Brain microvascular endothelial cell (primary cell): ENCODE data around the gene CBX1.
"Not testable (repeated sequence)": the region's sequence is repeated elsewhere in the genome, so short reads cannot be mapped to it uniquely, and the experiment has no call there.

Experiments
- DNase-seq: peaks from one replicate; pipeline ENCODE4 v3.0.0-alpha.2; 2020
- H3K27ac ChIP-seq: fragments of 250-450 bp; sonication (Bioruptor Pico); 2 replicates; pipeline ENCODE4 v1.5.1; 2020; ENCODE audit warnings: mild to moderate bottlenecking, moderate library complexity
- H3K27me3 ChIP-seq: fragments of 250-450 bp; sonication (Bioruptor Pico); replicated peaks from 2 replicates; pipeline ENCODE4 v1.5.1; 2020; ENCODE audit warnings: mild to moderate bottlenecking
- H3K36me3 ChIP-seq: fragments of 250-450 bp; sonication (Bioruptor Pico); replicated peaks from 2 replicates; pipeline ENCODE4 v1.5.1; 2020; ENCODE audit warnings: mild to moderate bottlenecking
- H3K4me3 ChIP-seq: 2 replicates; pipeline ENCODE4 v1.5.1; 2011; ENCODE audit warnings: low read depth, mild to moderate bottlenecking, control low read depth, low read length, moderate library complexity
- in situ Hi-C: cut with HindIII; loops from 2 replicates; pipeline ENCODE4 v1.10.0; 2017; ENCODE audit warnings: low sequenced_read_pairs, low pct_ligation_motif_present
- TF ChIP-seq, protein P1 (sequence below): IDR thresholded peaks from 2 replicates; pipeline ENCODE4 v1.5.1; 2011; ENCODE audit warnings: low read depth, mild to moderate bottlenecking, moderate library complexity, low read length, control low read depth, inconsistent platforms; ENCODE audit errors: missing control alignments

The CBX1 gene

DNA sequence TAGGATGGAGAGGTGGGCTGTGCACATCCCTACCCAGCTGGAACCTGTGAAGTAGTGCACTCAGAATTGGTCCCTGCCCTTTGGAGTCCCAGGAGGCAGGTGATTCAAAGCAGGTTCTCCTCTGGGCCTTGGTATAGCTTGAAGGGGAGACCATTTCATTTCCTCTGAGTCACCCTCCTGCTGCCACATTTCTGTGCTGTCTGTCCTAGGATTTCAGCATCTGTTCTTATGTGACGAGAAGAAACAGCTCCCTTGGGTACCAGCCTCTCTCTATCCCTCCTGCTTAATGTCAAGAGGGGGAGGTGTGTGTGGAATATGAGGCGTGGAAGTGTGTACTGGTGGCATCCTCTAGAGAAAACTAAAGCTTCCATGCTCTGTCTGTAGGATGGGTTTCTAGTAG is 58.1 kb downstream of the CBX1 start:
- TF ChIP-seq, protein P1, sequence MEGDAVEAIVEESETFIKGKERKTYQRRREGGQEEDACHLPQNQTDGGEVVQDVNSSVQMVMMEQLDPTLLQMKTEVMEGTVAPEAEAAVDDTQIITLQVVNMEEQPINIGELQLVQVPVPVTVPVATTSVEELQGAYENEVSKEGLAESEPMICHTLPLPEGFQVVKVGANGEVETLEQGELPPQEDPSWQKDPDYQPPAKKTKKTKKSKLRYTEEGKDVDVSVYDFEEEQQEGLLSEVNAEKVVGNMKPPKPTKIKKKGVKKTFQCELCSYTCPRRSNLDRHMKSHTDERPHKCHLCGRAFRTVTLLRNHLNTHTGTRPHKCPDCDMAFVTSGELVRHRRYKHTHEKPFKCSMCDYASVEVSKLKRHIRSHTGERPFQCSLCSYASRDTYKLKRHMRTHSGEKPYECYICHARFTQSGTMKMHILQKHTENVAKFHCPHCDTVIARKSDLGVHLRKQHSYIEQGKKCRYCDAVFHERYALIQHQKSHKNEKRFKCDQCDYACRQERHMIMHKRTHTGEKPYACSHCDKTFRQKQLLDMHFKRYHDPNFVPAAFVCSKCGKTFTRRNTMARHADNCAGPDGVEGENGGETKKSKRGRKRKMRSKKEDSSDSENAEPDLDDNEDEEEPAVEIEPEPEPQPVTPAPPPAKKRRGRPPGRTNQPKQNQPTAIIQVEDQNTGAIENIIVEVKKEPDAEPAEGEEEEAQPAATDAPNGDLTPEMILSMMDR = no peak
- in situ Hi-C loops = no loop called here
- no peaks in the 10 kb centered on the region for H3K27me3 ChIP-seq
- DNase-seq = no peak
- no peaks in the 10 kb centered on the region for H3K36me3 ChIP-seq
- no peak overlapping the region for H3K27ac ChIP-seq
- H3K4me3 ChIP-seq = no peak overlapping the region

DNA sequence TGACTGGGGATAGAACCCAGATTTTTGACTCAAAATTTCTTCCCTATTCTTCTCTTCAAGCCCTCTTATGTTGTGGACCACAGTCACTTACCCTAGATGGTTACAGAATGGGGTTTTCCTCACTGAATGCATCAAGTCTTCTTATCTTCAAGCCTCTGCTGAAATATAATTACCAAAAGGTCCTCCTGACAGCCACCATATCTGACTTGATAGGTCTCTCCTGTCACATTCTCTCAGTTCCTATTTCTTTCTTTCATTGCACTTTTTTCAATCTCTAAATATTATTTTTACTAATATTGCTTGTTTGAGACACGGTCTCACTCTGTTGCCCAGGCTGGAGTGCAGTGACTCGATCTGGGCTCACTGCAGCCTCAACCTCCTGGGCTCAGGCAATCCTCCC is 62.6 kb downstream of the CBX1 start:
- no peak for DNase-seq
- TF ChIP-seq, protein P1 = no peak
- in situ Hi-C loops = no loop called here
- Histone ChIP-seq H3K27ac (no peak overlapping the region), H3K27me3 (no peaks in the 10 kb centered on the region), H3K4me3 (no peak overlapping the region), H3K36me3 (no peaks in the 10 kb centered on the region)

DNA sequence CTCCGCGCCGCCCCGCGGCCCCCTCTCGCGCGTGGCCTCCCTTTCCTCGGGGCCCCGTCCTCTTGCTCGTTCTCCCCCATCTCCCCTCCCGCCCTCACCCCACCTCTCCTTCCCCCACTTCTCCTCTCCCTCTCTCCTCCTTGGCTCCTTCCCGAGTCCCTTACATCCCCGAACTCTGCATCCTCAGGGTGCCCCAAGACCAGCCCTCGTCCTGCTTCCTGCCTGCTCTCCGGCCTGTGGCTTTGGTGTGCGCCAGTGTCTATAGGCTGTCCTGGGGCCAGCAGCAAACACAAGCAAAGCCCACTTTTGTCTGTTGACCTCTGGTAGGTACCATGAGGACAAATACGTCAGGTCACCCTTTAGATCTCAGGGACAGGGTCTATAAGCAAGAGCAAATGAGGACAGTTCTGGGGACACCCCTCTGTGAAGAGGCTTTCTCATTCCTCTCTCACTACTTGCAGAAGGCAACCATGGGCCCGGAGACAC is 63.4 kb downstream of the CBX1 start:
- no peak overlapping the region for H3K27ac ChIP-seq
- no peak for DNase-seq
- TF ChIP-seq, protein P1 = no peak
- in situ Hi-C loops = no loop called here
- H3K36me3 ChIP-seq = no peaks in the 10 kb centered on the region
- H3K27me3 ChIP-seq = no peaks in the 10 kb centered on the region
- H3K4me3 ChIP-seq = peak overlapping the region; percentile 74

DNA sequence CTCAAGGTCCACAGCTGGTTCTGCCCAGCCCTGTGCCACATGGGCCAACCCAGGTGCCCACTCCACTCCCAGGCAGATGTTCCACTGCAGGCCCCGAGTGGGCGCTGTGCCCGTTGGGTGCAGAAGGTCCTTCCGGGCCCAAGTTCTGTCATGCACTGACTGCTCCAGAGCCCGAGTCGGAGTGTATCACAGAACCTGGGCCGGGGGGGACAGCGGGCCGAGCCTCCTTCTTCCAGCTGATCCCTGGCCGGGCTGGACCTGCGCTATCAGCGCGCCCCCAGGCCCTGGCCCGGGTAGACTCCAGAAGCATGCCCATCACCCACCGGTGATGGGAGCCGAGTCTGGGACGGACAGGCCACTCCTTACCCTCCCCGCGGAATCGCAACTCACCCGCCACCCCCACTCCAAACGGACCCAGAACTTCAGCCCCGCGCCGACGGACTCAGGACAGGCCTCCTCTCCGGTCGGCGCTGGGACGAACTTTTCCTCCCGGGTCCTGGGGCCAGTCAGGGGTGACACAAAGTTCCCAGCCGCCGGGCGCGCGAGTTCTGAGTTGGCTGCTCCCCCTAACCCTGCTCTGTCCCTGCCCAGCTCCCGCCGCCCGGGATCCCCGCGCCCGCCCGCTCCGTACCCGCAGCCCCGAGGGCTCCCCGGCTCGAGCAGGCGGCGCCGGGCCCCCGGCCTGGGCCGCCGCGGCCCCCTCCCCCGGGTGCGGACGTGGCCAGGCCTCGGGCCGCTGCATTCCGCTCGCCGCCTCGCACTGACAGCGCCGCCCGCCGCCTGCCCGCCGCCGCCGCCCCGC is 64.0 kb downstream of the CBX1 start, which contains the start of gene COPZ2:
Gene COPZ2 (minus strand): TSS at position 762 of the 802 bp plus-strand sequence. CDS start 20 bp downstream, at position 742.
- Histone ChIP-seq H3K36me3 (no peaks in the 10 kb centered on the region), H3K27ac (peak within 1 kb of the TSS; percentile 33), H3K4me3 (peak within 1 kb of the TSS; percentile 74), H3K27me3 (no peaks in the 10 kb centered on the region)
- in situ Hi-C loops = no loop called here
- DNase-seq = no peak
- TF ChIP-seq, protein P1 = peak; percentile 81

DNA sequence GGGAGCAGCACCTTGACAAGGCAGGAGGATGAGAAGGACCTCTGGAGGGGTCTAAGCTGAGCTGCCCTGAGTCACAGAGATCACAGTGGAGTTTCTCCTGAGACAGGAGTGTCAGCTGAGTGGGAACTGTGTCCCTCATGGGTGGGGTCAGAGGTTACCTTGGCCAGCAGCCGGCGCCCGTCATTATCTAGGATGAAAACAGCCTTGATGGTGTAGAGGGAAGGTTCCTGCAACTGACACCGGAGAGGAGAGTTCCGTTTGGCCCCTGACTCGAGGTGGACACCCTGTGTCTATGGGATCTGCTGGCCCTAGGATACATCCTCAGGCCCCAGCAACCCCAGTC is 64.6 kb downstream of the CBX1 start:
- H3K36me3 ChIP-seq = no peaks in the 10 kb centered on the region
- peak overlapping the region; percentile 74 for H3K4me3 ChIP-seq
- H3K27ac ChIP-seq = no peak overlapping the region
- DNase-seq = no peak
- in situ Hi-C loops = no loop called here
- TF ChIP-seq, protein P1 = no peak
- no peaks in the 10 kb centered on the region for H3K27me3 ChIP-seq

DNA sequence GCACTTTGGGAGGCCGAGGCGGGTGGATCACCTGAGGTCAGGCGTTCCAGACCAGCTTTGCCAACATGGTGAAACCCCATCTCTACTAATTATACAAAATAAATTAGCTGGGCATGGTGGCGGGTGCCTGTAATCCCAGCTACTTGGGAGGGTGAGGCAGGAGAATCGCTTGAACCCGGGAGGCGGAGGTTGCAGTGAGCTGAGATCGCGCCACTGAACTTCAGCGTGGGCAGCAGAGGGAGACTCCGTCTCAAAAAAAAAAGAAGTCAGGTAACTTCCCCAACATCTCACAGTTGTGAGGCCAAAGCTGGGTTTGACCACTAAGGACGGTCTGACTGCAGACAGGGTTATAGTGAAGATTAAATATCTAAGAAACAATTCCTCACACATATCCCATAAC is 66.5 kb downstream of the CBX1 start:
- in situ Hi-C loops, DNase-seq, H3K36me3 ChIP-seq, H3K27me3 ChIP-seq, H3K27ac ChIP-seq, H3K4me3 ChIP-seq: not testable (repeated sequence)
